Mucosa of descending colon (tissue), 3 donors: ENCODE data around the gene MSI2. TPM values are rescaled to one million over a fixed set of nuclear protein-coding genes. Genes with fewer than 3 reads are reported as not detected.

Source experiments
- ATAC-seq: fragments of 200-7000 bp; cut with Tn5 transposase; one replicate; pipeline ENCODE4 v1.9.1; 2020; ENCODE audit warnings: mild to moderate bottlenecking, moderate library complexity
- DNase-seq, 3 donors: peaks; one replicate each; pipeline ENCODE4 v3.0.0-alpha.2; 2020
- H3K36me3 ChIP-seq: fragments of 200-600 bp; one replicate; pipeline ENCODE4 v1.8.0; 2021; ENCODE audit warnings: low read depth, mild to moderate bottlenecking
- H3K4me1 ChIP-seq: fragments of 200-600 bp; one replicate; pipeline ENCODE4 v1.8.0; 2021; ENCODE audit warnings: low read depth, mild to moderate bottlenecking
- H3K4me3 ChIP-seq: fragments of 200-600 bp; one replicate; pipeline ENCODE4 v1.8.0; 2021; ENCODE audit warnings: mild to moderate bottlenecking
- H3K9me3 ChIP-seq: fragments of 200-600 bp; one replicate; pipeline ENCODE4 v1.8.0; 2021; ENCODE audit warnings: mild to moderate bottlenecking
- intact Hi-C, 2 donors: fragments of 100-400 bp; cut with DNase I in 1 of 2; cut with micrococcal nuclease in 1 of 2; formaldehyde crosslinking; loops; one replicate each; pipeline versions ENCODE4 v1.11.0 to v1.11.1; 2022; cut with DNase I, micrococcal nuclease
- total RNA-seq, 3 donors: library from RNA; stranded (reverse); fragmentation: NEBNext Ultra II Directional in 2 of 3; extraction: Animal tissue kit (Norgen Biotek cat#: 25700) in 2 of 3; gene quantifications; one replicate each; pipeline versions ENCODE4 v1.2.1 to v1.2.4, GENCODE V29; 2021 to 2023
- TF ChIP-seq, protein P1 (sequence below): fragments of 200-600 bp; IDR thresholded peaks from one replicate; pipeline ENCODE4 v1.8.0; 2022; ENCODE audit warnings: antibody characterized with exemption, mild to moderate bottlenecking
- donor health status: DM: no; HTN: no; CAD: no; lungs with moderate emphysema.
- donor health status: DM: no; HTN: no; CAD: no.
- donor health status: DM: no; HTN: yes; CAD: no.

Gene MSI2
- total RNA-seq, 3 donors from 2014 or later, result 60.0 to 72.6 (median 65.7) TPM

- ATAC-seq (no peak), DNase-seq (no peak)
- TF ChIP-seq, protein P1, sequence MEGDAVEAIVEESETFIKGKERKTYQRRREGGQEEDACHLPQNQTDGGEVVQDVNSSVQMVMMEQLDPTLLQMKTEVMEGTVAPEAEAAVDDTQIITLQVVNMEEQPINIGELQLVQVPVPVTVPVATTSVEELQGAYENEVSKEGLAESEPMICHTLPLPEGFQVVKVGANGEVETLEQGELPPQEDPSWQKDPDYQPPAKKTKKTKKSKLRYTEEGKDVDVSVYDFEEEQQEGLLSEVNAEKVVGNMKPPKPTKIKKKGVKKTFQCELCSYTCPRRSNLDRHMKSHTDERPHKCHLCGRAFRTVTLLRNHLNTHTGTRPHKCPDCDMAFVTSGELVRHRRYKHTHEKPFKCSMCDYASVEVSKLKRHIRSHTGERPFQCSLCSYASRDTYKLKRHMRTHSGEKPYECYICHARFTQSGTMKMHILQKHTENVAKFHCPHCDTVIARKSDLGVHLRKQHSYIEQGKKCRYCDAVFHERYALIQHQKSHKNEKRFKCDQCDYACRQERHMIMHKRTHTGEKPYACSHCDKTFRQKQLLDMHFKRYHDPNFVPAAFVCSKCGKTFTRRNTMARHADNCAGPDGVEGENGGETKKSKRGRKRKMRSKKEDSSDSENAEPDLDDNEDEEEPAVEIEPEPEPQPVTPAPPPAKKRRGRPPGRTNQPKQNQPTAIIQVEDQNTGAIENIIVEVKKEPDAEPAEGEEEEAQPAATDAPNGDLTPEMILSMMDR, result no peak
- intact Hi-C loops, result no loop called here
- Histone ChIP-seq H3K4me1 (no peaks in the 10 kb centered on the region), H3K36me3 (no peaks in the 10 kb centered on the region), H3K4me3 (no peak overlapping the region), H3K9me3 (no peaks in the 10 kb centered on the region)
Measured at GRCh38 chr17:57633236-57633635, 376.9 kb downstream of the MSI2 start.

DNA sequence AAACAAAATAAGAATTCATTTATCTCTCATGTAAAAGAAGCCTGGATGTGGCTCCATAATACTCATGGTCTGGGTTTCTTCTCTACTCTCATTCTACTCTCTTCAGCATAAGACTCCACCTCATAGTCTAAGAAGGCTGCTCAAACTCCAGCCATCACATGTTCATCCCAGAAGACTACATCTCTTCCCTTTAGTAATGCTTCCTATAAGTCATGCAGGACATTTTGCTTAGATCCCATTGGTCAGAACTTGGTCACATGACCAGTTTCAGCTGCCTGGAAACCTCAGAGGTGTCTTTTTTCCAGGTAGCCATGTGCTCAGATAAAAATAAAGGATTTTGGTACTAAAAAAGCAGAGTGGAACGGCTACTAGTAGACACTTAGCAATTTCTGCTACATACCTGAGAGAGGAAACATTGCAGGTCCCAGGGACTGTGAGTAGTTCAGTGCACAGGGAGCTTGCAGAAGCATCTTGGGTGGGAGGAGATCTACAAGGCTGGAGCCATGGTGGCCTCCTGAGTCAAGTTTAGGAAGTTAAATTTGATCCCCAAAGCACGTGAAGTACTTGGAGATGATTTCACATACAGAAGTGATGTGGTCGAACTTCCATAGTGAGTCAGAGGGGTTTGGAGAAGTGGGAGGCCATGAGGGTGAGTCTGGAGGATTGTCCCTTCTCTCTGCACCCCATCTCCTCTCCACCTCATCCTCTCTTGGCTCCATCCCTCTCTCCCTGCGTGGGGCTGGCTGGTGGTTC lies 378.6 kb downstream of the MSI2 start:
- no peak for ATAC-seq
- no peaks in the 10 kb centered on the region for H3K9me3 ChIP-seq
- H3K36me3 ChIP-seq, result no peaks in the 10 kb centered on the region
- H3K4me1 ChIP-seq, result no peaks in the 10 kb centered on the region
- H3K4me3 ChIP-seq, result no peak overlapping the region
- TF ChIP-seq, protein P1, result no peak
- no peak for DNase-seq
- intact Hi-C loops, result no loop called here

DNA sequence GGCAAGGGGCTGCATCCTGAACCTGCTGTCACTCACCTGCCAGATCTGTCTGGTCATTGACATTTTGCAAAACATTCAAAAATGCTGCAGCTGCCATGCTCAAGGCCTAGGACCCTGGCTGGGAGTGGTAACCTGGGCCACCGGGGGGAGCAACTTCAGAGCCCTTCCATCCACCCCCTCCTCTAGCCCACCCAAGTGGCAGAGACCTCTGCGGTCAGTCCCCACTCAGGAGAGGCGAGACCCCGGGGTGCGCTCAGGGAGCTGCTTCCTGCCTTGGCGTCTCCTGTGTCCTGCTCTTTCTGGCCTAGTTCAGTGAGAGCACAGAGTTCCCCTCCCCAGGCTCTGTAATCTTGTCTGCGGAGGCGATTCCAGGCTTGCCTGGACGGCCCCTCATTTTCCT lies 380.0 kb downstream of the MSI2 start:
- H3K4me1 ChIP-seq, result no peaks in the 10 kb centered on the region
- intact Hi-C loops, result no loop called here
- DNase-seq (no peak), ATAC-seq (no peak)
- H3K4me3 ChIP-seq, result no peak overlapping the region
- H3K9me3 ChIP-seq, result no peaks in the 10 kb centered on the region
- TF ChIP-seq, protein P1, result no peak
- no peaks in the 10 kb centered on the region for H3K36me3 ChIP-seq

GRCh38 chr17:57636985-57637665 lies 380.8 kb downstream of the MSI2 start:
- no peaks in the 10 kb centered on the region for H3K36me3 ChIP-seq
- ATAC-seq (peak; percentile 33), DNase-seq (no peak)
- no peaks in the 10 kb centered on the region for H3K9me3 ChIP-seq
- no peak overlapping the region for H3K4me3 ChIP-seq
- no peaks in the 10 kb centered on the region for H3K4me1 ChIP-seq
- TF ChIP-seq, protein P1, result no peak
- intact Hi-C loops, result no loop called here

GRCh38 chr17:57637666-57638010 lies 381.3 kb downstream of the MSI2 start:
- H3K4me3 ChIP-seq, result no peak overlapping the region
- H3K4me1 ChIP-seq, result no peaks in the 10 kb centered on the region
- no peaks in the 10 kb centered on the region for H3K36me3 ChIP-seq
- DNase-seq (no peak), ATAC-seq (no peak)
- TF ChIP-seq, protein P1, result no peak
- intact Hi-C loops, result no loop called here
- H3K9me3 ChIP-seq, result no peaks in the 10 kb centered on the region
